ENCODE data around the gene RGL2.

RGL2 gene

GRCh38 chr6:33241968-33242367 lies 56.8 kb downstream of the RGL2 start:
- no peak overlapping the region for H3K4me3 ChIP-seq (ENCODE audit: low read length)
- no peaks in the 10 kb centered on the region for H3K36me3 ChIP-seq (ENCODE audit: insufficient read depth, low read depth, low read length)
- H3K27me3 ChIP-seq (ENCODE audit: insufficient read depth, low read length), result peaks cover 40% of the 10 kb centered on the region
- no peaks in the 10 kb centered on the region for H3K9me3 ChIP-seq (ENCODE audit: insufficient read depth, low read depth, low read length)
- no peaks in the 10 kb centered on the region for H3K4me1 ChIP-seq (ENCODE audit: insufficient read depth, low read length)
- H3K9ac ChIP-seq (ENCODE audit: low read depth, low read length), result no peak overlapping the region
- no peak overlapping the region for H3K27ac ChIP-seq (ENCODE audit: low read length)

Measured in iPS-20b (cell line).